MM.1S (cell line): ENCODE data around the gene CALML5.

Experiments
- DNase-seq: peaks from one replicate; pipeline ENCODE4 v3.0.0-alpha.2; 2015
- H2AFZ ChIP-seq: fragments of 300-600 bp; sonication (generic); 2 replicates; pipeline ENCODE4 v1.6.0; 2016; ENCODE audit warnings: antibody characterized with exemption, low read length
- H3F3A ChIP-seq: fragments of 300-600 bp; sonication (generic); 2 replicates; pipeline ENCODE4 v1.6.1; 2016; ENCODE audit warnings: mild to moderate bottlenecking, antibody characterized with exemption, low read length, moderate library complexity, mixed read lengths; ENCODE audit not compliant: insufficient read depth
- H3K27ac ChIP-seq: fragments of 300-600 bp; sonication (generic); 2 replicates; pipeline ENCODE4 v1.5.1; 2016; ENCODE audit warnings: mild to moderate bottlenecking, low read length
- H3K27me3 ChIP-seq: fragments of 300-600 bp; sonication (generic); replicated peaks from 2 replicates; pipeline ENCODE4 v1.6.0; 2016; ENCODE audit warnings: low read length; ENCODE audit not compliant: insufficient read depth
- H3K36me3 ChIP-seq: fragments of 300-600 bp; sonication (generic); replicated peaks from 2 replicates; pipeline ENCODE4 v1.6.1; 2016; ENCODE audit warnings: mild to moderate bottlenecking, low read length, mixed read lengths; ENCODE audit not compliant: insufficient read depth
- H3K4me1 ChIP-seq: fragments of 300-600 bp; sonication (generic); 2 replicates; pipeline ENCODE4 v1.6.1; 2016; ENCODE audit warnings: low read length, mixed read lengths
- H3K4me2 ChIP-seq: fragments of 300-600 bp; sonication (generic); 2 replicates; pipeline ENCODE4 v1.6.0; 2016; ENCODE audit warnings: low read depth, low read length
- H3K4me3 ChIP-seq: fragments of 300-600 bp; sonication (generic); 2 replicates; pipeline ENCODE4 v1.5.1; 2016; ENCODE audit warnings: low read length, mixed read lengths
- H3K79me2 ChIP-seq: fragments of 300-600 bp; sonication (generic); 2 replicates; pipeline ENCODE4 v1.6.1; 2016; ENCODE audit warnings: mixed run types, low read length, mixed read lengths
- H3K9ac ChIP-seq: fragments of 300-600 bp; sonication (generic); 2 replicates; pipeline ENCODE4 v1.6.1; 2016; ENCODE audit warnings: low read length, mixed read lengths
- H3K9me2 ChIP-seq: fragments of 300-600 bp; sonication (generic); replicated peaks from 2 replicates; pipeline ENCODE4 v1.6.1; 2016; ENCODE audit warnings: mild to moderate bottlenecking, low read length, mixed read lengths; ENCODE audit not compliant: insufficient read depth
- H3K9me3 ChIP-seq: fragments of 300-600 bp; sonication (generic); replicated peaks from 2 replicates; pipeline ENCODE4 v1.6.1; 2016; ENCODE audit warnings: mild to moderate bottlenecking, low read length, mixed read lengths; ENCODE audit not compliant: insufficient read depth
- H4K20me1 ChIP-seq: fragments of 300-600 bp; sonication (generic); 2 replicates; pipeline ENCODE4 v1.6.1; 2016; ENCODE audit warnings: mild to moderate bottlenecking, low read length, moderate library complexity, mixed read lengths; ENCODE audit not compliant: insufficient read depth
- EZH2 ChIP-seq: fragments of 300-600 bp; sonication (generic); optimal IDR thresholded peaks from 2 replicates; pipeline ENCODE3; 2017; ENCODE audit warnings: low read depth, mild to moderate bottlenecking, antibody characterized with exemption, low read length, mixed read lengths
- EZH2phosphoT487 ChIP-seq: fragments of 300-600 bp; sonication (generic); IDR thresholded peaks from 2 replicates; pipeline ENCODE4 v1.6.1; 2018; ENCODE audit warnings: antibody characterized with exemption, low read length
- TF ChIP-seq, protein P1 (sequence below): fragments of 300-600 bp; sonication (generic); IDR thresholded peaks from 2 replicates; pipeline ENCODE4 v1.5.1; 2016; ENCODE audit warnings: antibody characterized with exemption, low read length, mixed read lengths

CALML5 gene

DNA sequence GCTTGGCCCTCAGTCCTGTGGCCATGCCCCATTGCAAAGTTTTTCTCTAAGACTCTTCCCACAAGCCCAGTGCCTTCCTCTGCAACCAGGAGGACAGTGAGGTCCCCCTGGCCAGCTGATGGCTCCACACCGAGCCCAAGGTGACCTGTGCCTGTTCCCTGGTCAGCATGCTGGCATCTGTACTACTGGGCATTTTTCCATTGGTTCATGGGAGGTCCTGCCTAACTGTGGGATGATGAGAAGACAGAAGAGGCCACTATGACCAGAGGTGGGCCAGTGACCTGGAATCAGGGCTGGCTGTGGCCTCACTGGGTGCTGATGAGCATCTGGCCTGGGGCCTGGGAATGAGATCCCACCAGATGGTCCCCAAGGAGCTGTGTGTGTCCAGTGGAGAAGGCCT, 45.6 kb upstream of the CALML5 start:
- no peaks in the 10 kb centered on the region for H3K9me2 ChIP-seq
- H3F3A ChIP-seq = no peaks in the 10 kb centered on the region
- H3K9ac ChIP-seq = no peak overlapping the region
- no peaks in the 10 kb centered on the region for H3K27me3 ChIP-seq
- TF ChIP-seq EZH2 (no peak), EZH2phosphoT487 (no peak)
- TF ChIP-seq, protein P1, sequence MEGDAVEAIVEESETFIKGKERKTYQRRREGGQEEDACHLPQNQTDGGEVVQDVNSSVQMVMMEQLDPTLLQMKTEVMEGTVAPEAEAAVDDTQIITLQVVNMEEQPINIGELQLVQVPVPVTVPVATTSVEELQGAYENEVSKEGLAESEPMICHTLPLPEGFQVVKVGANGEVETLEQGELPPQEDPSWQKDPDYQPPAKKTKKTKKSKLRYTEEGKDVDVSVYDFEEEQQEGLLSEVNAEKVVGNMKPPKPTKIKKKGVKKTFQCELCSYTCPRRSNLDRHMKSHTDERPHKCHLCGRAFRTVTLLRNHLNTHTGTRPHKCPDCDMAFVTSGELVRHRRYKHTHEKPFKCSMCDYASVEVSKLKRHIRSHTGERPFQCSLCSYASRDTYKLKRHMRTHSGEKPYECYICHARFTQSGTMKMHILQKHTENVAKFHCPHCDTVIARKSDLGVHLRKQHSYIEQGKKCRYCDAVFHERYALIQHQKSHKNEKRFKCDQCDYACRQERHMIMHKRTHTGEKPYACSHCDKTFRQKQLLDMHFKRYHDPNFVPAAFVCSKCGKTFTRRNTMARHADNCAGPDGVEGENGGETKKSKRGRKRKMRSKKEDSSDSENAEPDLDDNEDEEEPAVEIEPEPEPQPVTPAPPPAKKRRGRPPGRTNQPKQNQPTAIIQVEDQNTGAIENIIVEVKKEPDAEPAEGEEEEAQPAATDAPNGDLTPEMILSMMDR = no peak
- H3K4me1 ChIP-seq = no peaks in the 10 kb centered on the region
- no peaks in the 10 kb centered on the region for H3K9me3 ChIP-seq
- H2AFZ ChIP-seq = no peak overlapping the region
- H3K36me3 ChIP-seq = no peaks in the 10 kb centered on the region
- no peak overlapping the region for H3K4me3 ChIP-seq
- no peak overlapping the region for H3K4me2 ChIP-seq
- H3K79me2 ChIP-seq = no peaks in the 10 kb centered on the region
- DNase-seq = no peak
- no peaks in the 10 kb centered on the region for H4K20me1 ChIP-seq
- H3K27ac ChIP-seq = no peak overlapping the region

DNA sequence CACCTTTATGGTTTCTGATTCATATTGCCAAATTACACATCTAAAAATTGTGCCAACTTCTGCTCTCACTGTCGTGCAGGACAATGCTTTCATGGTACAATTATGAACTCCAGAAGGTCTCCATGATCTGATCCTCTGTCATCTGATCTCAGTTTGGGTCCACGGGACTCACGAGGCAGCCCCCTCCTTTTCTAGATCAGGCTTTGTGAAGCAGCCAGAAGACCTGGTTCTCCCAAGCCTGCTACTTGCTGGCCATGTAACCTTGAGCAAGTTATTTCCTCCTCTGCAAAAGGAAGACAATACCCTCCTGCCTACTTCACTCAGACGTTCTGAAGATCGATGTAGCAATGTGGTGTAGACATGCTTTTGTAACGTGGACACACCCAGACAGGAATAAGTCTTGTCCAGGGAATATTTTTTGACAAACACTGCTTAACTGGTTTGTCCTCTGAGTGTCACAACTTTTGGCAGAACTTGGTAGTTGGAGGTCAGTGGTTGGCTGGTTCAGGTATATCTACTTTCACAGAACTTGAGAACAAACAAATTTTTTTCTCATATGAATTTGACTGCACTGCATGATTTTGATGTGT, 44.9 kb upstream of the CALML5 start:
- no peak for DNase-seq
- no peak overlapping the region for H3K27ac ChIP-seq
- no peaks in the 10 kb centered on the region for H3K4me1 ChIP-seq
- H3F3A ChIP-seq = no peaks in the 10 kb centered on the region
- no peak for TF ChIP-seq EZH2phosphoT487
- no peak for TF ChIP-seq EZH2
- TF ChIP-seq, protein P1 = no peak
- no peak overlapping the region for H3K4me3 ChIP-seq
- H3K9ac ChIP-seq = no peak overlapping the region
- H3K9me2 ChIP-seq = no peaks in the 10 kb centered on the region
- no peaks in the 10 kb centered on the region for H4K20me1 ChIP-seq
- H3K4me2 ChIP-seq = no peak overlapping the region
- H3K79me2 ChIP-seq = no peaks in the 10 kb centered on the region
- no peaks in the 10 kb centered on the region for H3K9me3 ChIP-seq
- H3K27me3 ChIP-seq = no peaks in the 10 kb centered on the region
- H3K36me3 ChIP-seq = no peaks in the 10 kb centered on the region
- no peak overlapping the region for H2AFZ ChIP-seq

DNA sequence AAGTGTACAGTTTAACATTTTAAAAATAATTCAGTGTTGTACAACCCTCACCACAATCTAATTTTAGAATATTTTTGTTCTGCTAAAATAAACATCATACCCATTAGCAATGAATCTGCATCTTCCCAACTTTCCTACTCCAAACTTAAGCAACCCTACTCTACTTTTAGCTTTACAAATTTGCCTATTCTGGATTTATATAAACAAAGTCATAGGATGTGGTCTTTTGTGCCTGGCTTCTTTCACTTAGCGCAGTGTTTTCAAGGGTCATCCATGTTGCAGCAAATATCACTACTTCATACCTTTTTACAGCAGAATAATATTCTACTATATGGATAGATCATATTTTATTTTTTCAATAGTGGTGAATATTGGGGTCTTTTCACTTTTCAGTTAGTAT, 44.3 kb upstream of the CALML5 start:
- Histone ChIP-seq H3K27ac (no peak overlapping the region), H3F3A (no peaks in the 10 kb centered on the region), H4K20me1 (no peaks in the 10 kb centered on the region), H3K9me2 (no peaks in the 10 kb centered on the region), H3K9ac (no peak overlapping the region), H3K36me3 (no peaks in the 10 kb centered on the region), H3K9me3 (no peaks in the 10 kb centered on the region), H3K27me3 (no peaks in the 10 kb centered on the region), H3K4me3 (no peak overlapping the region), H2AFZ (no peak overlapping the region), H3K4me2 (no peak overlapping the region), H3K4me1 (no peaks in the 10 kb centered on the region), H3K79me2 (no peaks in the 10 kb centered on the region)
- no peak for DNase-seq
- TF ChIP-seq, protein P1 = no peak
- TF ChIP-seq EZH2 = no peak
- no peak for TF ChIP-seq EZH2phosphoT487
